CD8-positive, alpha-beta memory T cell (primary cell): ENCODE measurements around the gene CFAP92. TPM values are rescaled to one million over a fixed set of nuclear protein-coding genes. Genes with fewer than 3 reads are reported as not detected.

Experiments
- CTCF ChIA-PET: fragments of 350-600 bp; sonication (Branson Sonifier 250); formaldehyde crosslinking; loops from one replicate; lab custom pipeline; 2021; ENCODE audit warnings: antibody characterized with exemption; lab: Charles Lee
- POLR2A ChIA-PET: fragments of 350-600 bp; sonication (Branson Sonifier 250); formaldehyde crosslinking; loops from one replicate; lab custom pipeline; 2021; ENCODE audit warnings: antibody characterized with exemption; lab: Charles Lee
- DNase-seq, 5 donors: peaks; one replicate each; pipeline versions ENCODE4 v3.0.0 to v3.0.0-alpha.2; 2020 to 2022; ENCODE audit warnings: mixed read lengths in 1 of 5
- H3K27ac ChIP-seq: one replicate; pipeline ENCODE4 v1.7.0; 2013; ENCODE audit warnings: low read depth, mild to moderate bottlenecking, low read length, moderate library complexity
- H3K27me3 ChIP-seq: 2 replicates; pipeline ENCODE4 v1.7.0; 2013; ENCODE audit warnings: low read length, mild to moderate bottlenecking; ENCODE audit not compliant: insufficient read depth, poor library complexity, severe bottlenecking
- H3K36me3 ChIP-seq: 2 replicates; pipeline ENCODE4 v1.7.0; 2013; ENCODE audit warnings: mild to moderate bottlenecking, low read length, moderate library complexity; ENCODE audit not compliant: insufficient read depth
- H3K4me1 ChIP-seq: 2 replicates; pipeline ENCODE4 v1.7.0; 2013; ENCODE audit warnings: mild to moderate bottlenecking, low read length, moderate library complexity; ENCODE audit not compliant: insufficient read depth
- H3K4me3 ChIP-seq: 2 replicates; pipeline ENCODE4 v1.7.0; 2013; ENCODE audit warnings: mild to moderate bottlenecking, low read length
- H3K9me3 ChIP-seq: 2 replicates; pipeline ENCODE4 v1.7.0; 2013; ENCODE audit warnings: mild to moderate bottlenecking, low read length
- H3K27ac Mint-ChIP-seq, 8 donors: one replicate each; pipeline ENCODE4 v1.8.0; 2020 to 2021; ENCODE audit warnings: mixed read lengths in 8 of 8, mild to moderate bottlenecking in 6 of 8, inconsistent platforms in 3 of 8, moderate library complexity in 3 of 8
- H3K27me3 Mint-ChIP-seq, 2 donors: one replicate each; pipeline ENCODE4 v1.8.0; 2020 to 2021; ENCODE audit warnings: mixed read lengths in 2 of 2, mild to moderate bottlenecking in 1 of 2, moderate library complexity in 1 of 2
- H3K36me3 Mint-ChIP-seq, 3 donors: one replicate each; pipeline ENCODE4 v1.8.0; 2020 to 2021; ENCODE audit warnings: mixed read lengths in 3 of 3, inconsistent platforms in 1 of 3, mild to moderate bottlenecking in 1 of 3
- H3K4me1 Mint-ChIP-seq, 3 donors: one replicate each; pipeline ENCODE4 v1.8.0; 2020 to 2021; ENCODE audit warnings: mixed read lengths in 3 of 3, inconsistent platforms in 1 of 3, mild to moderate bottlenecking in 1 of 3
- H3K4me3 Mint-ChIP-seq, 7 donors: one replicate each; pipeline ENCODE4 v1.8.0; 2020 to 2021; ENCODE audit warnings: mixed read lengths in 7 of 7, mild to moderate bottlenecking in 6 of 7, moderate library complexity in 4 of 7, inconsistent platforms in 2 of 7
- H3K9me3 Mint-ChIP-seq, 5 donors: one replicate each; pipeline ENCODE4 v1.8.0; 2020 to 2022; ENCODE audit warnings: mixed read lengths in 5 of 5, mild to moderate bottlenecking in 3 of 5, moderate library complexity in 2 of 5, inconsistent platforms in 1 of 5
- polyA plus RNA-seq: library from polyadenylated mRNA; unstranded; fragments of 300-500 nt; fragmentation: Illumina TruSeq; gene quantifications from one replicate; pipeline ENCODE4 v1.2.3, GENCODE V29; 2021
- total RNA-seq, 2 experiments: library from RNA; stranded (reverse); gene quantifications; one replicate each; pipeline ENCODE4 v1.2.3, GENCODE V29; 2021

CFAP92 gene
- total and polyA plus RNA-seq, 3 experiments from 2014 or later, result 0.13 to 0.24 TPM; not detected in 1

GRCh38 chr3:129036222-129037092, 42.6 kb upstream of the CFAP92 start:
- ChIA-PET CTCF (interaction anchor here (0.6 to 1.2 kb wide), 3 partner anchors 17 to 84 kb away, joined by 3 to 5 read pairs (median 3); no protein-coding TSS in a partner anchor), POLR2A (no interaction called here)

GRCh38 chr3:129035360-129036221, 41.7 kb upstream of the CFAP92 start:
- ChIA-PET CTCF (interaction anchor here (1.2 kb wide), 1 partner anchor 20 kb away, joined by 5 read pairs; no protein-coding TSS in a partner anchor), POLR2A (no interaction called here)
- no peaks in the 10 kb centered on the region for H3K9me3 Mint-ChIP-seq
- Histone ChIP-seq H3K9me3 (no peaks in the 10 kb centered on the region), H3K36me3 (no peaks in the 10 kb centered on the region), H3K27ac (no peak overlapping the region), H3K4me3 (no peak overlapping the region), H3K4me1 (peaks cover 10% of the 10 kb centered on the region), H3K27me3 (no peaks in the 10 kb centered on the region)
- H3K27ac Mint-ChIP-seq, result peak overlapping the region in 1 of 8 donors; percentile 12
- H3K27me3 Mint-ChIP-seq, result peaks cover 2 to 15% of the 10 kb centered on the region in 2 donors
- H3K4me1 Mint-ChIP-seq, result peaks cover 0 to 10% (median 6%) of the 10 kb centered on the region in 3 donors
- H3K36me3 Mint-ChIP-seq, result no peaks in the 10 kb centered on the region
- no peak for DNase-seq
- H3K4me3 Mint-ChIP-seq, result no peak overlapping the region

More at GRCh38 chr3:129036222-129037092, 42.6 kb upstream of the CFAP92 start:
- Histone ChIP-seq H3K36me3 (no peaks in the 10 kb centered on the region), H3K9me3 (no peaks in the 10 kb centered on the region), H3K4me3 (no peak overlapping the region), H3K4me1 (peaks cover 10% of the 10 kb centered on the region), H3K27ac (no peak overlapping the region), H3K27me3 (no peaks in the 10 kb centered on the region)
- peaks cover 0 to 4% (median 0%) of the 10 kb centered on the region in 3 donors for H3K36me3 Mint-ChIP-seq
- no peak for DNase-seq
- H3K4me3 Mint-ChIP-seq, result no peak overlapping the region
- H3K27me3 Mint-ChIP-seq, result peaks cover 2 to 15% of the 10 kb centered on the region in 2 donors
- no peaks in the 10 kb centered on the region for H3K9me3 Mint-ChIP-seq
- H3K4me1 Mint-ChIP-seq, result peaks cover 0 to 10% (median 6%) of the 10 kb centered on the region in 3 donors
- peak overlapping the region in 2 of 8 donors; percentile 43 to 85 for H3K27ac Mint-ChIP-seq

GRCh38 chr3:129034642-129035041, 40.8 kb upstream of the CFAP92 start:
- no peak overlapping the region for H3K27ac ChIP-seq
- POLR2A ChIA-PET, result interaction anchor here (0.6 kb wide), 1 partner anchor 54 kb away, joined by 3 read pairs; no protein-coding TSS in a partner anchor

GRCh38 chr3:129033633-129034321, 39.9 kb upstream of the CFAP92 start:
- peaks cover 0 to 2% of the 10 kb centered on the region in 2 donors for H3K27me3 Mint-ChIP-seq

More at GRCh38 chr3:129034642-129035041, 40.8 kb upstream of the CFAP92 start:
- Histone ChIP-seq H3K4me1 (peaks cover 10% of the 10 kb centered on the region), H3K4me3 (no peak overlapping the region), H3K36me3 (no peaks in the 10 kb centered on the region), H3K27me3 (no peaks in the 10 kb centered on the region), H3K9me3 (no peaks in the 10 kb centered on the region)
- no peaks in the 10 kb centered on the region for H3K36me3 Mint-ChIP-seq
- no peaks in the 10 kb centered on the region for H3K9me3 Mint-ChIP-seq
- peaks cover 2 to 6% of the 10 kb centered on the region in 2 donors for H3K27me3 Mint-ChIP-seq
- H3K4me3 Mint-ChIP-seq, result no peak overlapping the region
- H3K4me1 Mint-ChIP-seq, result peaks cover 0 to 10% (median 6%) of the 10 kb centered on the region in 3 donors
- CTCF ChIA-PET, result interaction anchor here (0.9 to 1.3 kb wide), 3 partner anchors 18 to 64 kb away, joined by 3 to 4 read pairs (median 4); no protein-coding TSS in a partner anchor
- no peak overlapping the region for H3K27ac Mint-ChIP-seq
- no peak for DNase-seq

GRCh38 chr3:129033151-129033550, 39.3 kb upstream of the CFAP92 start:
- Histone ChIP-seq H3K4me1 (peaks cover 10% of the 10 kb centered on the region), H3K4me3 (no peak overlapping the region), H3K27me3 (no peaks in the 10 kb centered on the region), H3K27ac (no peak overlapping the region), H3K9me3 (no peaks in the 10 kb centered on the region), H3K36me3 (no peaks in the 10 kb centered on the region)
- CTCF ChIA-PET, result interaction anchor here (0.8 kb wide), 1 partner anchor 212 kb away, joined by 4 read pairs; no protein-coding TSS in a partner anchor
- no peaks in the 10 kb centered on the region for H3K9me3 Mint-ChIP-seq
- H3K27me3 Mint-ChIP-seq, result peaks cover 0 to 2% of the 10 kb centered on the region in 2 donors
- POLR2A ChIA-PET, result no interaction called here
- no peak overlapping the region for H3K27ac Mint-ChIP-seq
- DNase-seq, result no peak
- H3K4me3 Mint-ChIP-seq, result no peak overlapping the region
- H3K36me3 Mint-ChIP-seq, result peaks cover 0 to 3% (median 0%) of the 10 kb centered on the region in 3 donors
- peaks cover 0 to 10% (median 6%) of the 10 kb centered on the region in 3 donors for H3K4me1 Mint-ChIP-seq

More at GRCh38 chr3:129033633-129034321, 39.9 kb upstream of the CFAP92 start:
- Histone ChIP-seq H3K27me3 (no peaks in the 10 kb centered on the region), H3K4me3 (no peak overlapping the region), H3K36me3 (no peaks in the 10 kb centered on the region), H3K27ac (no peak overlapping the region), H3K4me1 (peaks cover 10% of the 10 kb centered on the region), H3K9me3 (no peaks in the 10 kb centered on the region)
- CTCF ChIA-PET, result interaction anchor here (0.9 to 1.3 kb wide), 3 partner anchors 18 to 63 kb away, joined by 3 to 4 read pairs (median 4); no protein-coding TSS in a partner anchor
- DNase-seq, result no peak
- Mint-ChIP-seq H3K36me3 (peaks cover 0 to 3% (median 0%) of the 10 kb centered on the region in 3 donors), H3K4me1 (peaks cover 0 to 10% (median 6%) of the 10 kb centered on the region in 3 donors), H3K4me3 (no peak overlapping the region), H3K27ac (peak overlapping the region in 2 of 8 donors; percentile 29 to 60), H3K9me3 (no peaks in the 10 kb centered on the region)
- POLR2A ChIA-PET, result no interaction called here

GRCh38 chr3:129032716-129033115, 38.8 kb upstream of the CFAP92 start:
- Histone ChIP-seq H3K9me3 (no peaks in the 10 kb centered on the region), H3K27ac (no peak overlapping the region), H3K36me3 (no peaks in the 10 kb centered on the region), H3K4me1 (peaks cover 10% of the 10 kb centered on the region), H3K27me3 (no peaks in the 10 kb centered on the region), H3K4me3 (no peak overlapping the region)
- Mint-ChIP-seq H3K27me3 (peaks cover 0 to 2% of the 10 kb centered on the region in 2 donors), H3K9me3 (no peaks in the 10 kb centered on the region), H3K27ac (no peak overlapping the region), H3K4me1 (peaks cover 0 to 10% (median 6%) of the 10 kb centered on the region in 3 donors), H3K36me3 (peaks cover 0 to 3% (median 0%) of the 10 kb centered on the region in 3 donors), H3K4me3 (no peak overlapping the region)
- CTCF ChIA-PET, result interaction anchor here (0.8 to 3.1 kb wide), 3 partner anchors 20 to 213 kb away, joined by 3 to 14 read pairs (median 4); no protein-coding TSS in a partner anchor
- POLR2A ChIA-PET, result no interaction called here
- DNase-seq, result no peak
